Neural cell (in vitro differentiated cells): Measurements from ENCODE around the gene TMC2. TPM values are rescaled to one million over a fixed set of nuclear protein-coding genes. Genes with fewer than 3 reads are reported as not detected.
A peak's percentile ranks its signal among the peaks of the same experiment; 100 is the strongest.

Experiments
- H2AFZ ChIP-seq: fragments of 200-600, 300-800 bp; sonication (generic), shearing (Covaris generic); 2 replicates; pipeline ENCODE4 v1.6.0; 2014; ENCODE audit warnings: low read depth, mild to moderate bottlenecking, antibody characterized with exemption, low read length, moderate library complexity
- H3F3A ChIP-seq: fragments of 200-600 bp; shearing (Covaris generic); 2 replicates; pipeline ENCODE4 v1.6.1; 2016; ENCODE audit warnings: mild to moderate bottlenecking, moderate library complexity, mixed read lengths, antibody characterized with exemption, low read length; ENCODE audit not compliant: insufficient read depth, poor library complexity, severe bottlenecking
- H3K27ac ChIP-seq: fragments of 200-600, 300-800 bp; sonication (generic), shearing (Covaris generic); 2 replicates; pipeline ENCODE4 v1.5.1; 2014; ENCODE audit warnings: mild to moderate bottlenecking, low read length, moderate library complexity
- H3K27me3 ChIP-seq: fragments of 300-800, 200-600 bp; sonication (generic), shearing (Covaris generic); 2 replicates; pipeline ENCODE4 v1.6.0; 2014; ENCODE audit warnings: mild to moderate bottlenecking, low read depth, low read length, moderate library complexity; ENCODE audit not compliant: insufficient read depth
- H3K36me3 ChIP-seq: fragments of 300-800, 200-600 bp; sonication (generic), shearing (Covaris generic); 2 replicates; pipeline ENCODE4 v1.5.1; 2014; ENCODE audit warnings: mild to moderate bottlenecking, antibody characterized with exemption, low read length, moderate library complexity; ENCODE audit not compliant: insufficient read depth
- H3K4me2 ChIP-seq: fragments of 300-800, 200-600 bp; sonication (generic), shearing (Covaris generic); 2 replicates; pipeline ENCODE4 v1.6.0; 2014; ENCODE audit warnings: mild to moderate bottlenecking, low read length
- H3K4me3 ChIP-seq: fragments of 300-800, 200-600 bp; sonication (generic), shearing (Covaris generic); 2 replicates; pipeline ENCODE4 v1.5.1; 2014; ENCODE audit warnings: mild to moderate bottlenecking, low read length, moderate library complexity
- H3K79me2 ChIP-seq: fragments of 200-600 bp; shearing (Covaris generic); replicated peaks from 2 replicates; pipeline ENCODE4 v1.6.0; 2014; ENCODE audit warnings: mild to moderate bottlenecking, low read length, moderate library complexity; ENCODE audit not compliant: insufficient read depth
- H3K9ac ChIP-seq: fragments of 300-800, 200-600 bp; sonication (generic), shearing (Covaris generic); 2 replicates; pipeline ENCODE4 v1.6.1; 2016; ENCODE audit warnings: mild to moderate bottlenecking, low read length, mixed read lengths
- H3K9me2 ChIP-seq: fragments of 200-600 bp; shearing (Covaris generic); 2 replicates; pipeline ENCODE4 v1.6.1; 2016; ENCODE audit warnings: mild to moderate bottlenecking, low read length, mixed read lengths; ENCODE audit not compliant: insufficient read depth
- H3K9me3 ChIP-seq: fragments of 200-600, 300-800 bp; sonication (generic), shearing (Covaris generic); 2 replicates; pipeline ENCODE4 v1.6.1; 2016; ENCODE audit warnings: mild to moderate bottlenecking, mixed run types, low read length, moderate library complexity, mixed read lengths
- H4K20me1 ChIP-seq: fragments of 200-600 bp; shearing (Covaris generic); 2 replicates; pipeline ENCODE4 v1.6.1; 2016; ENCODE audit warnings: mild to moderate bottlenecking, mixed run types; ENCODE audit not compliant: insufficient read depth
- EP300 ChIP-seq: fragments of 450-650 bp; conservative IDR thresholded peaks from 2 replicates; pipeline ENCODE4 v1.6.1; 2014; ENCODE audit warnings: antibody characterized with exemption, mild to moderate bottlenecking, moderate library complexity; ENCODE audit not compliant: poor library complexity, severe bottlenecking
- EZH2 ChIP-seq: fragments of 200-600, 300-800 bp; shearing (Covaris generic), sonication (generic); IDR thresholded peaks from 2 replicates; pipeline ENCODE4 v1.6.1; 2014; ENCODE audit warnings: antibody characterized with exemption, low read length, borderline replicate concordance, mild to moderate bottlenecking; ENCODE audit not compliant: insufficient read depth, poor library complexity, severe bottlenecking
- MXI1 ChIP-seq: fragments of 450-650 bp; conservative IDR thresholded peaks from 2 replicates; pipeline ENCODE4 v1.6.1; 2014; ENCODE audit warnings: antibody characterized with exemption, mild to moderate bottlenecking; ENCODE audit not compliant: poor library complexity, severe bottlenecking
- POLR2AphosphoS5 ChIP-seq: IDR thresholded peaks from 2 replicates; pipeline ENCODE4 v1.6.1; 2012
- RAD21 ChIP-seq: fragments of 450-650 bp; conservative IDR thresholded peaks from 2 replicates; pipeline ENCODE4 v1.6.1; 2014; ENCODE audit warnings: antibody characterized with exemption, mild to moderate bottlenecking, moderate library complexity
- SMC3 ChIP-seq: fragments of 450-650 bp; conservative IDR thresholded peaks from 2 replicates; pipeline ENCODE4 v1.6.1; 2014; ENCODE audit warnings: antibody characterized with exemption, mild to moderate bottlenecking, moderate library complexity; ENCODE audit not compliant: poor library complexity
- TAF1 ChIP-seq: IDR thresholded peaks from 2 replicates; pipeline ENCODE4 v1.6.1; 2012; ENCODE audit warnings: low read depth
- polyA plus RNA-seq: library from polyadenylated mRNA; depleted of rRNA; stranded (reverse); fragments of >200 nt; gene quantifications from 2 replicates; pipeline ENCODE4 v1.2.3, GENCODE V29; 2014
- TF ChIP-seq, protein P1 (sequence below): fragments of 450-650 bp; IDR thresholded peaks from 2 replicates; pipeline ENCODE4 v1.5.1; 2014; ENCODE audit warnings: antibody characterized with exemption, mild to moderate bottlenecking, moderate library complexity; ENCODE audit not compliant: poor library complexity, severe bottlenecking
- TF ChIP-seq, protein P2 (sequence below): IDR thresholded peaks from 2 replicates; pipeline ENCODE4 v1.6.1; 2012; ENCODE audit warnings: borderline replicate concordance

Gene TMC2
- polyA plus RNA-seq, 1 donor from 2014 or later, result 0.11 TPM

DNA sequence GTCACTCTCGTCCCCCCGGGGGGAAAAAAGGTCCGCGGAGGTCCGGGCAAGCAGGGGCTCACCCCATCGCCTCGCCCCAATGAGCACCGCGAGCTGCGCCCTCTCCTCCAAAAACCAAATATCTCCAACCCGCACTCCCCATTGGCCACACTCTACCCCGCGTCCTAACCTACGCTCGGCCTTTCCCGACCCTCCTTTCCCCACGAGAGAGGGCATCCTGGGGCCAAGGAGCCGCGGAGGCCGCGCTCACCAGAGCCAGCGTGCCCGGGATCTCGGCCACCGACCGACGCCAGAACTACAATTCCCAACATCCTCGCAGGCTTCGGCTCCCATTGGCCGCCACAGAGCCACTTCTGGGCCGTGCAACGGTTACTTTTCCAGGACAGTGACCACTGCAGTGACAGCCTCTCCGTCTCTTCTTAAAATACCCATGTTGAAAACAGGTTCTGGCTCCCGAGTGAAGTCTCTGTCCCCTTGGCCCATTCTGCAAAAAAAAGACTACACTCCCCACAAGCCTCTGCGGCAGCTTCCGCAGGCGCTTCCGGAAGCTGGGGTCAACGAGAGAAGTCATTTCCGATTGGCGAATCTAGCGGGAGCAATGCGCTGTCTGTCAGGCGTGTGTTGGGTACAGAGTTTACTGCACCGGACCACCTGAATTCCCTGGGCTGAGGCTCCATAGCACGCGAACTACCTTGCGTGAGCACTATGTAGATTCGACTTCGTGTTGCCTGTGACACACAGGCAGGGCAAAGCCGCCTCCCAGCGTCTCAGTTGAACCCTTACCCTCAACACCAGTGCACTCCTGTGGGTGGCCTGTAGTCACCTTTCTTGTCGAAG is 27.5 kb upstream of the TMC2 start, which contains the start of gene ZNF343:
ZNF343 (minus strand) TSS at position 285 of the 837 bp plus-strand sequence. CDS start 15,020 bp downstream, outside the sequence.
- Histone ChIP-seq H3K79me2 (peaks cover 12% of the 10 kb centered on the region), H2AFZ (peak within 1 kb of the TSS; percentile 89), H3K9ac (peak within 1 kb of the TSS; percentile 74), H3K36me3 (no peaks in the 10 kb centered on the region), H3K9me3 (no peaks in the 10 kb centered on the region), H3K4me2 (peak within 1 kb of the TSS; percentile 80), H3K4me3 (peak within 1 kb of the TSS; percentile 75), H3K27me3 (peaks cover 7% of the 10 kb centered on the region), H3F3A (no peaks in the 10 kb centered on the region), H3K27ac (no peak within 1 kb of the TSS), H3K9me2 (no peaks in the 10 kb centered on the region), H4K20me1 (no peaks in the 10 kb centered on the region)
- TF ChIP-seq TAF1, result no peak
- no peak for TF ChIP-seq EZH2
- TF ChIP-seq, protein P1, sequence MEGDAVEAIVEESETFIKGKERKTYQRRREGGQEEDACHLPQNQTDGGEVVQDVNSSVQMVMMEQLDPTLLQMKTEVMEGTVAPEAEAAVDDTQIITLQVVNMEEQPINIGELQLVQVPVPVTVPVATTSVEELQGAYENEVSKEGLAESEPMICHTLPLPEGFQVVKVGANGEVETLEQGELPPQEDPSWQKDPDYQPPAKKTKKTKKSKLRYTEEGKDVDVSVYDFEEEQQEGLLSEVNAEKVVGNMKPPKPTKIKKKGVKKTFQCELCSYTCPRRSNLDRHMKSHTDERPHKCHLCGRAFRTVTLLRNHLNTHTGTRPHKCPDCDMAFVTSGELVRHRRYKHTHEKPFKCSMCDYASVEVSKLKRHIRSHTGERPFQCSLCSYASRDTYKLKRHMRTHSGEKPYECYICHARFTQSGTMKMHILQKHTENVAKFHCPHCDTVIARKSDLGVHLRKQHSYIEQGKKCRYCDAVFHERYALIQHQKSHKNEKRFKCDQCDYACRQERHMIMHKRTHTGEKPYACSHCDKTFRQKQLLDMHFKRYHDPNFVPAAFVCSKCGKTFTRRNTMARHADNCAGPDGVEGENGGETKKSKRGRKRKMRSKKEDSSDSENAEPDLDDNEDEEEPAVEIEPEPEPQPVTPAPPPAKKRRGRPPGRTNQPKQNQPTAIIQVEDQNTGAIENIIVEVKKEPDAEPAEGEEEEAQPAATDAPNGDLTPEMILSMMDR, result no peak
- TF ChIP-seq RAD21, result peak; percentile 39
- TF ChIP-seq, protein P2, sequence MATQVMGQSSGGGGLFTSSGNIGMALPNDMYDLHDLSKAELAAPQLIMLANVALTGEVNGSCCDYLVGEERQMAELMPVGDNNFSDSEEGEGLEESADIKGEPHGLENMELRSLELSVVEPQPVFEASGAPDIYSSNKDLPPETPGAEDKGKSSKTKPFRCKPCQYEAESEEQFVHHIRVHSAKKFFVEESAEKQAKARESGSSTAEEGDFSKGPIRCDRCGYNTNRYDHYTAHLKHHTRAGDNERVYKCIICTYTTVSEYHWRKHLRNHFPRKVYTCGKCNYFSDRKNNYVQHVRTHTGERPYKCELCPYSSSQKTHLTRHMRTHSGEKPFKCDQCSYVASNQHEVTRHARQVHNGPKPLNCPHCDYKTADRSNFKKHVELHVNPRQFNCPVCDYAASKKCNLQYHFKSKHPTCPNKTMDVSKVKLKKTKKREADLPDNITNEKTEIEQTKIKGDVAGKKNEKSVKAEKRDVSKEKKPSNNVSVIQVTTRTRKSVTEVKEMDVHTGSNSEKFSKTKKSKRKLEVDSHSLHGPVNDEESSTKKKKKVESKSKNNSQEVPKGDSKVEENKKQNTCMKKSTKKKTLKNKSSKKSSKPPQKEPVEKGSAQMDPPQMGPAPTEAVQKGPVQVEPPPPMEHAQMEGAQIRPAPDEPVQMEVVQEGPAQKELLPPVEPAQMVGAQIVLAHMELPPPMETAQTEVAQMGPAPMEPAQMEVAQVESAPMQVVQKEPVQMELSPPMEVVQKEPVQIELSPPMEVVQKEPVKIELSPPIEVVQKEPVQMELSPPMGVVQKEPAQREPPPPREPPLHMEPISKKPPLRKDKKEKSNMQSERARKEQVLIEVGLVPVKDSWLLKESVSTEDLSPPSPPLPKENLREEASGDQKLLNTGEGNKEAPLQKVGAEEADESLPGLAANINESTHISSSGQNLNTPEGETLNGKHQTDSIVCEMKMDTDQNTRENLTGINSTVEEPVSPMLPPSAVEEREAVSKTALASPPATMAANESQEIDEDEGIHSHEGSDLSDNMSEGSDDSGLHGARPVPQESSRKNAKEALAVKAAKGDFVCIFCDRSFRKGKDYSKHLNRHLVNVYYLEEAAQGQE, result no peak
- TF ChIP-seq MXI1, result peak; percentile 79
- TF ChIP-seq POLR2AphosphoS5, result peak; percentile 39
- no peak for TF ChIP-seq SMC3
- no peak for TF ChIP-seq EP300

DNA sequence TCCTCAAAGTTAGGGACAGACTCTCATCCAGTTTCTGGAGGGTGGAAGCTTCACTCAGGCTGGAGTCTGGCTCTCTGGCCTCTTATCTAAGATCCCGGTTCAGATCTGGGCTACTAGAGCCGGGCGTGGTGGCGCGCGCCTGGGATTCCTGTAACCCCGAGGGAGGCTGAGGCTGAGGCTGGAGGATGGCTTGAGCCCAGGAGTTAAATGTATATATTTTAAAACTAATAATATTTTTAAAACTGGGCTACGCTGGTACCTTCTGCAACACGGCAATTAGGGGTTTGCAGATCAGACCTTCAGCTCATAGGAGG is 26.9 kb upstream of the TMC2 start:
- no peaks in the 10 kb centered on the region for H3K9me2 ChIP-seq
- peak overlapping the region; percentile 89 for H2AFZ ChIP-seq
- H3K27me3 ChIP-seq, result peaks cover 13% of the 10 kb centered on the region

More for the DNA sequence above, 26.9 kb upstream of the TMC2 start:
- Histone ChIP-seq H3K27ac (no peak overlapping the region), H3K4me3 (peak overlapping the region; percentile 75), H3K9ac (peak overlapping the region; percentile 74), H3K36me3 (no peaks in the 10 kb centered on the region), H3K79me2 (peaks cover 12% of the 10 kb centered on the region), H3K4me2 (peak overlapping the region; percentile 30), H4K20me1 (no peaks in the 10 kb centered on the region), H3F3A (no peaks in the 10 kb centered on the region), H3K9me3 (no peaks in the 10 kb centered on the region)
- TF ChIP-seq SMC3, result no peak
- TF ChIP-seq, protein P2, result no peak
- no peak for TF ChIP-seq POLR2AphosphoS5
- no peak for TF ChIP-seq RAD21
